ENCODE results near the gene NTRK3.

DNA sequence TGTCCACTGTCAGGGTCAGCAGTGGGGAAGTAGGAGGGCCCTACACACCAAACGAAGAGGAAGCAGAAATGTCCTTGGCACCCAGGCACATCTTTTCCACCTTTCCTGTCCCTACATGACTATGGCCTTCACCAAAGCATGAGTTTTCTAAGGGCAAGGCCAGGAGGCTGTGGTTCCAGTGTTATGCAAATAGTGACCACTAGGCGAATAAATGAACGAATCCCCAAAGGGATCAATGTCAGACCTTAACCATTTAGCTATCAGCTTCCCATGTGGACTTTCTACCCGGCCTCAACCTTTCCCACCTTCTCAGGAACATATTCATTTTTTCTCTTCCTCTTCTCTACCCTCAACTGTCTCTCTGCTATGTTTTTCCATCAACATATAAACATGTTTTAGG is 63.1 kb downstream of the NTRK3 start:
- no peak for TF ChIP-seq TAF1 (IDR thresholded peaks at IDR 0.05; ENCODE audit: borderline replicate concordance, insufficient read depth, low read length)
- no peak for TF ChIP-seq POLR2AphosphoS5 (IDR thresholded peaks at IDR 0.05; ENCODE audit: low read depth, low read length)
- TF ChIP-seq, protein P1, sequence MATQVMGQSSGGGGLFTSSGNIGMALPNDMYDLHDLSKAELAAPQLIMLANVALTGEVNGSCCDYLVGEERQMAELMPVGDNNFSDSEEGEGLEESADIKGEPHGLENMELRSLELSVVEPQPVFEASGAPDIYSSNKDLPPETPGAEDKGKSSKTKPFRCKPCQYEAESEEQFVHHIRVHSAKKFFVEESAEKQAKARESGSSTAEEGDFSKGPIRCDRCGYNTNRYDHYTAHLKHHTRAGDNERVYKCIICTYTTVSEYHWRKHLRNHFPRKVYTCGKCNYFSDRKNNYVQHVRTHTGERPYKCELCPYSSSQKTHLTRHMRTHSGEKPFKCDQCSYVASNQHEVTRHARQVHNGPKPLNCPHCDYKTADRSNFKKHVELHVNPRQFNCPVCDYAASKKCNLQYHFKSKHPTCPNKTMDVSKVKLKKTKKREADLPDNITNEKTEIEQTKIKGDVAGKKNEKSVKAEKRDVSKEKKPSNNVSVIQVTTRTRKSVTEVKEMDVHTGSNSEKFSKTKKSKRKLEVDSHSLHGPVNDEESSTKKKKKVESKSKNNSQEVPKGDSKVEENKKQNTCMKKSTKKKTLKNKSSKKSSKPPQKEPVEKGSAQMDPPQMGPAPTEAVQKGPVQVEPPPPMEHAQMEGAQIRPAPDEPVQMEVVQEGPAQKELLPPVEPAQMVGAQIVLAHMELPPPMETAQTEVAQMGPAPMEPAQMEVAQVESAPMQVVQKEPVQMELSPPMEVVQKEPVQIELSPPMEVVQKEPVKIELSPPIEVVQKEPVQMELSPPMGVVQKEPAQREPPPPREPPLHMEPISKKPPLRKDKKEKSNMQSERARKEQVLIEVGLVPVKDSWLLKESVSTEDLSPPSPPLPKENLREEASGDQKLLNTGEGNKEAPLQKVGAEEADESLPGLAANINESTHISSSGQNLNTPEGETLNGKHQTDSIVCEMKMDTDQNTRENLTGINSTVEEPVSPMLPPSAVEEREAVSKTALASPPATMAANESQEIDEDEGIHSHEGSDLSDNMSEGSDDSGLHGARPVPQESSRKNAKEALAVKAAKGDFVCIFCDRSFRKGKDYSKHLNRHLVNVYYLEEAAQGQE (IDR thresholded peaks at IDR 0.05; ENCODE audit: insufficient read depth in 1 of 2, low read depth in 2 of 2, low read length in 2 of 2): no peak
- no peak for TF ChIP-seq SIN3A (IDR thresholded peaks at IDR 0.05; ENCODE audit: borderline replicate concordance, insufficient read depth, low read length)
- TF ChIP-seq FOXP2 (optimal IDR thresholded peaks at IDR 0.05; ENCODE audit: borderline replicate concordance, extremely low read depth, extremely low read length, insufficient read depth): no peak

Data from PFSK-1 (cell line).